ENCODE measurements around the gene NOS1AP. TPM values are rescaled to one million over a fixed set of nuclear protein-coding genes. Genes with fewer than 3 reads are reported as not detected.

The NOS1AP gene
- total and polyA plus RNA-seq, 2 experiments from 2014 or later: 5.8 to 6.6 TPM

DNA sequence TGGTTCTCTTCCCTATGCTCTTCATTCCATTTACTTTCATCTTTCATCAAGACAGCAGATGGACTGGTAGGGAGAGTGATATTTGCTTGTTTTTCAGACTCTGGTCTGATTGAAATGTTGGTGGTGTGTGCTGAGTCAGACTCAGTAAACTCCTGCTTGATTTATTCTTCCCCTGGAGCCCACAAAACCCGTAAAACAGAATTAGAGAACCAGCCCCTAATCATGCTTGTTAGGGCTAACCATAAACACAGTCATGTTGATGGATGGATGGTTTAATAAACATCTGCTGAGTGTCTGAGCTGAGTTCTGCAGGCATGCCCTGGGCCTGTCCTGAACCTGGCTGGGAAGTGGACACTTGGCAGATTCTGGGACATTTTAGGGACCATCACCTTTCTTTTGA is 24.8 kb downstream of the NOS1AP start:
- peaks cover 18% of the 10 kb centered on the region for H3K4me1 ChIP-seq (ENCODE audit: insufficient read depth)
- H3K36me3 ChIP-seq (ENCODE audit: insufficient read depth): no peaks in the 10 kb centered on the region
- H2AFZ ChIP-seq: no peak overlapping the region
- no peak overlapping the region for H3K4me2 ChIP-seq
- Mint-ChIP-seq H3K27me3 (ENCODE audit: insufficient read depth, low read depth, poor library complexity) (peaks cover 11% of the 10 kb centered on the region), H3K4me1 (peaks cover 47% of the 10 kb centered on the region), H3K27ac (no peak overlapping the region), H3K9me3 (no peaks in the 10 kb centered on the region; the same call in 2 of the 3 replicates), H3K4me3 (no peak overlapping the region), H3K36me3 (ENCODE audit: low read depth) (peaks cover 16% of the 10 kb centered on the region; the same call in 2 of the 3 replicates)
- DNase-seq (ENCODE audit: low spot score) (no peak), ATAC-seq (no peak)
- no peaks in the 10 kb centered on the region for H3K9me2 ChIP-seq (ENCODE audit: insufficient read depth)
- TF ChIP-seq, protein P1, sequence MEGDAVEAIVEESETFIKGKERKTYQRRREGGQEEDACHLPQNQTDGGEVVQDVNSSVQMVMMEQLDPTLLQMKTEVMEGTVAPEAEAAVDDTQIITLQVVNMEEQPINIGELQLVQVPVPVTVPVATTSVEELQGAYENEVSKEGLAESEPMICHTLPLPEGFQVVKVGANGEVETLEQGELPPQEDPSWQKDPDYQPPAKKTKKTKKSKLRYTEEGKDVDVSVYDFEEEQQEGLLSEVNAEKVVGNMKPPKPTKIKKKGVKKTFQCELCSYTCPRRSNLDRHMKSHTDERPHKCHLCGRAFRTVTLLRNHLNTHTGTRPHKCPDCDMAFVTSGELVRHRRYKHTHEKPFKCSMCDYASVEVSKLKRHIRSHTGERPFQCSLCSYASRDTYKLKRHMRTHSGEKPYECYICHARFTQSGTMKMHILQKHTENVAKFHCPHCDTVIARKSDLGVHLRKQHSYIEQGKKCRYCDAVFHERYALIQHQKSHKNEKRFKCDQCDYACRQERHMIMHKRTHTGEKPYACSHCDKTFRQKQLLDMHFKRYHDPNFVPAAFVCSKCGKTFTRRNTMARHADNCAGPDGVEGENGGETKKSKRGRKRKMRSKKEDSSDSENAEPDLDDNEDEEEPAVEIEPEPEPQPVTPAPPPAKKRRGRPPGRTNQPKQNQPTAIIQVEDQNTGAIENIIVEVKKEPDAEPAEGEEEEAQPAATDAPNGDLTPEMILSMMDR (conservative IDR thresholded peaks at IDR 0.05; ENCODE audit: low read depth in 2 of 2): no peak
- no peak for TF ChIP-seq STAT1 (IDR thresholded peaks at IDR 0.05; ENCODE audit: unreplicated experiment)
- TF ChIP-seq, protein P2, sequence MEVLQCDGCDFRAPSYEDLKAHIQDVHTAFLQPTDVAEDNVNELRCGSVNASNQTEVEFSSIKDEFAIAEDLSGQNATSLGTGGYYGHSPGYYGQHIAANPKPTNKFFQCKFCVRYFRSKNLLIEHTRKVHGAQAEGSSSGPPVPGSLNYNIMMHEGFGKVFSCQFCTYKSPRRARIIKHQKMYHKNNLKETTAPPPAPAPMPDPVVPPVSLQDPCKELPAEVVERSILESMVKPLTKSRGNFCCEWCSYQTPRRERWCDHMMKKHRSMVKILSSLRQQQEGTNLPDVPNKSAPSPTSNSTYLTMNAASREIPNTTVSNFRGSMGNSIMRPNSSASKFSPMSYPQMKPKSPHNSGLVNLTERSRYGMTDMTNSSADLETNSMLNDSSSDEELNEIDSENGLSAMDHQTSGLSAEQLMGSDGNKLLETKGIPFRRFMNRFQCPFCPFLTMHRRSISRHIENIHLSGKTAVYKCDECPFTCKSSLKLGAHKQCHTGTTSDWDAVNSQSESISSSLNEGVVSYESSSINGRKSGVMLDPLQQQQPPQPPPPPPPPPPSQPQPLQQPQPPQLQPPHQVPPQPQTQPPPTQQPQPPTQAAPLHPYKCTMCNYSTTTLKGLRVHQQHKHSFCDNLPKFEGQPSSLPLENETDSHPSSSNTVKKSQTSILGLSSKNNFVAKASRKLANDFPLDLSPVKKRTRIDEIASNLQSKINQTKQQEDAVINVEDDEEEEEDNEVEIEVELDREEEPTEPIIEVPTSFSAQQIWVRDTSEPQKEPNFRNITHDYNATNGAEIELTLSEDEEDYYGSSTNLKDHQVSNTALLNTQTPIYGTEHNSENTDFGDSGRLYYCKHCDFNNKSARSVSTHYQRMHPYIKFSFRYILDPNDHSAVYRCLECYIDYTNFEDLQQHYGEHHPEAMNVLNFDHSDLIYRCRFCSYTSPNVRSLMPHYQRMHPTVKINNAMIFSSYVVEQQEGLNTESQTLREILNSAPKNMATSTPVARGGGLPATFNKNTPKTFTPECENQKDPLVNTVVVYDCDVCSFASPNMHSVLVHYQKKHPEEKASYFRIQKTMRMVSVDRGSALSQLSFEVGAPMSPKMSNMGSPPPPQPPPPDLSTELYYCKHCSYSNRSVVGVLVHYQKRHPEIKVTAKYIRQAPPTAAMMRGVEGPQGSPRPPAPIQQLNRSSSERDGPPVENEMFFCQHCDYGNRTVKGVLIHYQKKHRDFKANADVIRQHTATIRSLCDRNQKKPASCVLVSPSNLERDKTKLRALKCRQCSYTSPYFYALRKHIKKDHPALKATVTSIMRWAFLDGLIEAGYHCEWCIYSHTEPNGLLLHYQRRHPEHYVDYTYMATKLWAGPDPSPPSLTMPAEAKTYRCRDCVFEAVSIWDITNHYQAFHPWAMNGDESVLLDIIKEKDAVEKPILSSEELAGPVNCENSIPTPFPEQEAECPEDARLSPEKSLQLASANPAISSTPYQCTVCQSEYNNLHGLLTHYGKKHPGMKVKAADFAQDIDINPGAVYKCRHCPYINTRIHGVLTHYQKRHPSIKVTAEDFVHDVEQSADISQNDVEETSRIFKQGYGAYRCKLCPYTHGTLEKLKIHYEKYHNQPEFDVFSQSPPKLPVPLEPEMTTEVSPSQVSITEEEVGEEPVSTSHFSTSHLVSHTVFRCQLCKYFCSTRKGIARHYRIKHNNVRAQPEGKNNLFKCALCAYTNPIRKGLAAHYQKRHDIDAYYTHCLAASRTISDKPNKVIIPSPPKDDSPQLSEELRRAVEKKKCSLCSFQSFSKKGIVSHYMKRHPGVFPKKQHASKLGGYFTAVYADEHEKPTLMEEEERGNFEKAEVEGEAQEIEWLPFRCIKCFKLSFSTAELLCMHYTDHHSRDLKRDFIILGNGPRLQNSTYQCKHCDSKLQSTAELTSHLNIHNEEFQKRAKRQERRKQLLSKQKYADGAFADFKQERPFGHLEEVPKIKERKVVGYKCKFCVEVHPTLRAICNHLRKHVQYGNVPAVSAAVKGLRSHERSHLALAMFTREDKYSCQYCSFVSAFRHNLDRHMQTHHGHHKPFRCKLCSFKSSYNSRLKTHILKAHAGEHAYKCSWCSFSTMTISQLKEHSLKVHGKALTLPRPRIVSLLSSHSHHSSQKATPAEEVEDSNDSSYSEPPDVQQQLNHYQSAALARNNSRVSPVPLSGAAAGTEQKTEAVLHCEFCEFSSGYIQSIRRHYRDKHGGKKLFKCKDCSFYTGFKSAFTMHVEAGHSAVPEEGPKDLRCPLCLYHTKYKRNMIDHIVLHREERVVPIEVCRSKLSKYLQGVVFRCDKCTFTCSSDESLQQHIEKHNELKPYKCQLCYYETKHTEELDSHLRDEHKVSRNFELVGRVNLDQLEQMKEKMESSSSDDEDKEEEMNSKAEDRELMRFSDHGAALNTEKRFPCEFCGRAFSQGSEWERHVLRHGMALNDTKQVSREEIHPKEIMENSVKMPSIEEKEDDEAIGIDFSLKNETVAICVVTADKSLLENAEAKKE (CRISPR knock-in tag; IDR thresholded peaks at IDR 0.05): no peak
- TF ChIP-seq JUNB (IDR thresholded peaks at IDR 0.05; ENCODE audit: unreplicated experiment): no peak
- TF ChIP-seq EZH2 (IDR thresholded peaks at IDR 0.05; ENCODE audit: low read depth, unreplicated experiment): no peak
- no peak for TF ChIP-seq EZH2phosphoT487 (IDR thresholded peaks at IDR 0.05; ENCODE audit: unreplicated experiment)
- no peak for TF ChIP-seq ZNF114 (CRISPR knock-in tag; IDR thresholded peaks at IDR 0.05)
- TF ChIP-seq NANOG (IDR thresholded peaks at IDR 0.05; ENCODE audit: borderline replicate concordance): no peak
- no peak for TF ChIP-seq ZNF331 (CRISPR knock-in tag; IDR thresholded peaks at IDR 0.05; ENCODE audit: low read depth)
- H3F3A ChIP-seq (replicated peaks; ENCODE audit: low read depth): no peaks in the 10 kb centered on the region
- H3K79me2 ChIP-seq (replicated peaks; ENCODE audit: insufficient read depth): peaks cover 32% of the 10 kb centered on the region
- H3K4me3 ChIP-seq: no peak overlapping the region
- no peak overlapping the region for H3K27ac ChIP-seq (ENCODE audit: low read depth)
- H4K20me1 ChIP-seq (replicated peaks; ENCODE audit: insufficient read depth): no peaks in the 10 kb centered on the region; the same call in 1 of the 2 replicates
- H3K27me3 ChIP-seq (ENCODE audit: insufficient read depth): peaks cover 39% of the 10 kb centered on the region
